ENCODE measurements around the gene CLEC4F. TPM values are rescaled to one million over a fixed set of nuclear protein-coding genes. Genes with fewer than 3 reads are reported as not detected.

CLEC4F gene
- total and polyA plus RNA-seq, 9 donors: 0.06 to 0.53 (median 0.13) TPM; not detected in 1

- H3K4me3 ChIP-seq (ENCODE audit: low read length): no peak overlapping the region
- WGBS (ENCODE audit: insufficient coverage): 88% methylated on average over 7 of the region's 10 CpGs
- H3K27me3 ChIP-seq (ENCODE audit: control insufficient read depth, insufficient read depth, low read length): peaks cover 2% of the 10 kb centered on the region
- no peaks in the 10 kb centered on the region for H3K36me3 ChIP-seq (ENCODE audit: control insufficient read depth, insufficient read depth, low read length)
- H3K9me3 ChIP-seq (replicated peaks; ENCODE audit: control insufficient read depth, low read depth, low read length): no peaks in the 10 kb centered on the region
- DNase-seq: no peak
- H3K27ac ChIP-seq (ENCODE audit: low read length): no peak overlapping the region
- no peaks in the 10 kb centered on the region for H3K4me1 ChIP-seq (ENCODE audit: control insufficient read depth, insufficient read depth, low read length)
Measured at GRCh38 chr2:70837980-70838925, 17.9 kb upstream of the CLEC4F start.

DNA sequence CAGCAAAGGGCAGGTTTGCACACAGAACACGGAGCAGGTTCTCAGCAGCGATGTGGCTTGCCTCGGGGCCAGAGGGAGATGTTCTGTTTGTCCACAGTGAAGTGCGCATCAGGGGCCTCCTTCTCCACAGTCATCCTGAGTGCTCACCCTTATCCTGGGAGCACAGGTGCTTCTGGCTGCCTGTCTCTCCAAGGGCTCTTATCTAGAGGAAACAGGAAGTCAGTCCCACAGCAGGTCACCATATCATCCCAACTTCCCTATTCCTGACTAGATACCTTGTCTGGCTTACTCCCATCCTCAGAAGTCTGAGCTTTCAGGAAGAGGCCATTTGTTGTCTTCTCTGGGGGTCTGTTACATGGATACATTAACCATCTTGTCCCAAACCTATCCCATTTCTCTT lies 15.2 kb upstream of the CLEC4F start, which contains the start of gene CD207:
Gene CD207, minus strand, starts transcription at position 174 of the 400 bp plus-strand sequence. Its CDS starts 40 bp downstream, at position 134.
- H3K4me3 ChIP-seq (ENCODE audit: low read length): no peak within 1 kb of the TSS
- no peak for DNase-seq
- H3K4me1 ChIP-seq (ENCODE audit: control insufficient read depth, insufficient read depth, low read length): peaks cover 3% of the 10 kb centered on the region
- H3K27me3 ChIP-seq (ENCODE audit: control insufficient read depth, insufficient read depth, low read length): peaks cover 7% of the 10 kb centered on the region
- no peaks in the 10 kb centered on the region for H3K36me3 ChIP-seq (ENCODE audit: control insufficient read depth, insufficient read depth, low read length)
- no peaks in the 10 kb centered on the region for H3K9me3 ChIP-seq (replicated peaks; ENCODE audit: control insufficient read depth, low read depth, low read length)
- WGBS (ENCODE audit: insufficient coverage): 88% methylated on average over 4 of the region's 4 CpGs
- no peak within 1 kb of the TSS for H3K27ac ChIP-seq (ENCODE audit: low read length)

- Histone ChIP-seq H3K4me3 (ENCODE audit: low read length) (no peak overlapping the region), H3K27me3 (ENCODE audit: control insufficient read depth, insufficient read depth, low read length) (peaks cover 7% of the 10 kb centered on the region), H3K9me3 (replicated peaks; ENCODE audit: control insufficient read depth, low read depth, low read length) (no peaks in the 10 kb centered on the region), H3K36me3 (ENCODE audit: control insufficient read depth, insufficient read depth, low read length) (no peaks in the 10 kb centered on the region), H3K4me1 (ENCODE audit: control insufficient read depth, insufficient read depth, low read length) (peaks cover 10% of the 10 kb centered on the region), H3K27ac (ENCODE audit: low read length) (no peak overlapping the region)
- 88% methylated on average over 2 of the region's 4 CpGs for WGBS (ENCODE audit: insufficient coverage)
- DNase-seq: no peak
Measured at GRCh38 chr2:70834881-70835280, 14.5 kb upstream of the CLEC4F start.

DNA sequence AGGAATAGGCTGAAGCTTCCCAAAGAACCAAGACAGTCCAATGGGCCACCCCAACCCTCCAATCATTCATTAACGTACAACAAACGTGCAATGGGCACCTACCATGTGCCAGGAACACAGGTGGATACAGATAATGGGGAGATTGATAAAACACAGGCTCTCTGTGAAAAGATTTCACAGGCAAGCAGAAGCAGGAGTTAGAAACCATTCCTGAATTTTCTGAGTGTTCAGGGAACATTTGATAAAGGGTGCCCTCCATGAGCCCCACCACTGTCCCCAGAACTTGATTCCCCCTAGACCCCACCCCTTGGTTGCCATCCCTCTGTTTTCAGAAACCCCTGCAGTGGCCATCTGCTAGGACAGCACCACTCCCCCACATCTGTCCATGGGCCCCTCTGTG lies 13.7 kb upstream of the CLEC4F start:
- no peaks in the 10 kb centered on the region for H3K9me3 ChIP-seq (replicated peaks; ENCODE audit: control insufficient read depth, low read depth, low read length)
- peaks cover 7% of the 10 kb centered on the region for H3K27me3 ChIP-seq (ENCODE audit: control insufficient read depth, insufficient read depth, low read length)
- no CpG with 5 or more reads among the region's 2 CpGs for WGBS (ENCODE audit: insufficient coverage)
- peaks cover 10% of the 10 kb centered on the region for H3K4me1 ChIP-seq (ENCODE audit: control insufficient read depth, insufficient read depth, low read length)
- no peak overlapping the region for H3K27ac ChIP-seq (ENCODE audit: low read length)
- H3K36me3 ChIP-seq (ENCODE audit: control insufficient read depth, insufficient read depth, low read length): no peaks in the 10 kb centered on the region
- no peak for DNase-seq
- H3K4me3 ChIP-seq (ENCODE audit: low read length): no peak overlapping the region

DNA sequence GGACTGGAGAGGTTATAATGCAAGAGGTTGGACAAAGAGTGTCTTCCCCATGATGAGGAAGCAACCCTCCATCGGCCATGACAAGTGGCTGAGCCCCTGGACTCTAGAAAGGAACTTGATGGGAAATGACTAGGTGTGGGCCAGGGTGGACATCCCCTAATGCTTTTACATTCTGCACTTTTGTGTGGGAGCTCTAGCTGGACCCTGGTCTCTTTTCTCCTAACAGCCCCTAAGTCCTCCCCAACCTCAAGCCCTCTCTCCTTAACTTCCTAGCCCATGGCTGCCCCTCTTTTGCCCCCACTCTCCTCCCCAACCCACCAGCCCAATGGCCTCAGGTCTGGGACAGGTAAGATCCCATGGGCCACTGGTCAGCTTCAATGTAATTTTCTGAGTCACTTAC lies 12.8 kb upstream of the CLEC4F start:
- Histone ChIP-seq H3K36me3 (ENCODE audit: control insufficient read depth, insufficient read depth, low read length) (no peaks in the 10 kb centered on the region), H3K27ac (ENCODE audit: low read length) (no peak overlapping the region), H3K4me1 (ENCODE audit: control insufficient read depth, insufficient read depth, low read length) (peaks cover 13% of the 10 kb centered on the region), H3K4me3 (ENCODE audit: low read length) (no peak overlapping the region), H3K9me3 (replicated peaks; ENCODE audit: control insufficient read depth, low read depth, low read length) (no peaks in the 10 kb centered on the region), H3K27me3 (ENCODE audit: control insufficient read depth, insufficient read depth, low read length) (peaks cover 7% of the 10 kb centered on the region)
- WGBS (ENCODE audit: insufficient coverage): 100% methylated on average over 1 of the region's 1 CpG
- DNase-seq: no peak

- WGBS (ENCODE audit: insufficient coverage): 100% methylated on average over 1 of the region's 2 CpGs
- H3K4me3 ChIP-seq (ENCODE audit: low read length): no peak overlapping the region
- H3K36me3 ChIP-seq (ENCODE audit: control insufficient read depth, insufficient read depth, low read length): no peaks in the 10 kb centered on the region
- H3K27ac ChIP-seq (ENCODE audit: low read length): no peak overlapping the region
- DNase-seq: no peak
- peaks cover 17% of the 10 kb centered on the region for H3K4me1 ChIP-seq (ENCODE audit: control insufficient read depth, insufficient read depth, low read length)
- H3K9me3 ChIP-seq (replicated peaks; ENCODE audit: control insufficient read depth, low read depth, low read length): no peaks in the 10 kb centered on the region
- peaks cover 7% of the 10 kb centered on the region for H3K27me3 ChIP-seq (ENCODE audit: control insufficient read depth, insufficient read depth, low read length)
Measured at GRCh38 chr2:70832386-70832785, 12.0 kb upstream of the CLEC4F start.

DNA sequence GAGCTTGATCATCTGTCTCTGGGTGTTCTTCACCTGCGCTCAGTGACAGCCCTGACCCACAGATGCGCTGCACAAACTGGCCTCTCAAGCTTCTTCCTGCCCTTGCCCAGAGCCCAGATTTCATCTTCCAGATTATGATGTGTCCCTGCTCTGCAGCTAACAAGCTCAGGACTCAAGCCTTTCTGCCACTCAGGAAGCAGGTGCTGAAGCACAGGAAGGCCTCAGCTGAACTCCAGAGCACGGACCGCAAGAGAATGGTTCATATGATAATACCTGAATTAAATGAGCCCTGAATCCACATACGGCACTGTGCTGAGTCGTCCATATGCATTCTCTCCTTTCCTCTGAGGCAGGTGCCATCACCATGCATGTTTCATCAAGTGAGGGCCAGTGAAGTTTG lies 11.5 kb upstream of the CLEC4F start:
- Histone ChIP-seq H3K27ac (ENCODE audit: low read length) (no peak overlapping the region), H3K4me3 (ENCODE audit: low read length) (no peak overlapping the region), H3K9me3 (replicated peaks; ENCODE audit: control insufficient read depth, low read depth, low read length) (no peaks in the 10 kb centered on the region), H3K36me3 (ENCODE audit: control insufficient read depth, insufficient read depth, low read length) (no peaks in the 10 kb centered on the region), H3K4me1 (ENCODE audit: control insufficient read depth, insufficient read depth, low read length) (peaks cover 17% of the 10 kb centered on the region), H3K27me3 (ENCODE audit: control insufficient read depth, insufficient read depth, low read length) (peaks cover 7% of the 10 kb centered on the region)
- WGBS (ENCODE audit: insufficient coverage): 70% methylated on average over 6 of the region's 6 CpGs
- DNase-seq: no peak

- Histone ChIP-seq H3K4me1 (ENCODE audit: control insufficient read depth, insufficient read depth, low read length) (peaks cover 17% of the 10 kb centered on the region), H3K4me3 (ENCODE audit: low read length) (no peak overlapping the region), H3K36me3 (ENCODE audit: control insufficient read depth, insufficient read depth, low read length) (no peaks in the 10 kb centered on the region), H3K27me3 (ENCODE audit: control insufficient read depth, insufficient read depth, low read length) (peaks cover 5% of the 10 kb centered on the region), H3K27ac (ENCODE audit: low read length) (no peak overlapping the region), H3K9me3 (replicated peaks; ENCODE audit: control insufficient read depth, low read depth, low read length) (no peaks in the 10 kb centered on the region)
- DNase-seq: peak; percentile 80
- 8% methylated on average over 5 of the region's 5 CpGs for WGBS (ENCODE audit: insufficient coverage)
Measured at GRCh38 chr2:70830366-70830765, 10.0 kb upstream of the CLEC4F start.

GRCh38 chr2:70829916-70830315 lies 9.5 kb upstream of the CLEC4F start:
- H3K27me3 ChIP-seq (ENCODE audit: control insufficient read depth, insufficient read depth, low read length): peaks cover 5% of the 10 kb centered on the region
- no peak overlapping the region for H3K27ac ChIP-seq (ENCODE audit: low read length)
- WGBS (ENCODE audit: insufficient coverage): no CpG with 5 or more reads among the region's 1 CpG

DNA sequence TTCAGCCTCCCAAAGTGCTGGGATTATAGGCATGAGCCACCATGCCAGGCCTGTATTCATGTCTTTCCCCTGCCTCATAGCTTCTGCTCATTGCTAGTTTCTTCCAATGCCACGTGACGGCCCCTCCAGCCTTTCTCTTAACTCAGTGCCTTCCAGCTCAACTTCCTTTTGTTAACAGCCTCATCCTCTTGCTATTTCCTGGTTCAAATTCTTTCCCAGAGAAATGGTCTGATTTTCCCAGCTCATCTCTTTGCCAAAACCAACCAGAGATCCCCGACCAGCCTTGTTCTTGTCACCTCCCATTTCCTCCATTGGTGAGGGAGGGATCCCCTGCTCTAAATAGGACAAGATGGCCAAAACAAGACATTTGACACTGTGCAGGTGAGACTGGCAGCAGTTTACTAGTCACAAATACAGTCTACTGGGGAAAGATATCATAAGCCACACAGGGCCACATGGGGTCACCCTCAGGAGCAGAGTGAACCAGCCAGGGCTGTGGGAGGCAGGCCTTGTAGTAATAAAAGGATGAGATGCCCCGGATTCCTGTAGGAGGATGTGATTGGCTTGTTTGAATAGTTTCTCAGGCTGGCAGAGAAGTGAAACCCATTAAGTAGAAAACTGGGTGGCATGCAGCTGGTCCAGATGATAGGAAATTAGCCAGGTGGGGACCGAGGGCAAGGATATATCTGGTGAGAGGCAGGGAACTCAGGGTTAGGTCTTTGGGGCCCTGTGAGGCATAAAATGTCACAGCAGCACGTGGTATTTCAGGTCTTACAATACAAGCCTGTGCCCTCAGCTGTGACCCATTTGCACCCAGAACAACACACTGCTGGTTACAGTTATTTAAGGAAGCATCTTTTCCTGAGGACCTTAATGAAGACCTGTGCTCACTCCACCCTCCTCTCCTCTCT lies 8.8 kb upstream of the CLEC4F start:
- Histone ChIP-seq H3K4me3 (ENCODE audit: low read length) (no peak overlapping the region), H3K27ac (ENCODE audit: low read length) (no peak overlapping the region), H3K27me3 (ENCODE audit: control insufficient read depth, insufficient read depth, low read length) (peaks cover 5% of the 10 kb centered on the region), H3K36me3 (ENCODE audit: control insufficient read depth, insufficient read depth, low read length) (no peaks in the 10 kb centered on the region), H3K4me1 (ENCODE audit: control insufficient read depth, insufficient read depth, low read length) (peaks cover 17% of the 10 kb centered on the region), H3K9me3 (replicated peaks; ENCODE audit: control insufficient read depth, low read depth, low read length) (no peaks in the 10 kb centered on the region)
- DNase-seq: peak; percentile 25
- WGBS (ENCODE audit: insufficient coverage): 58% methylated on average over 5 of the region's 6 CpGs

More at GRCh38 chr2:70829916-70830315, 9.5 kb upstream of the CLEC4F start:
- H3K36me3 ChIP-seq (ENCODE audit: control insufficient read depth, insufficient read depth, low read length): no peaks in the 10 kb centered on the region
- no peak overlapping the region for H3K4me3 ChIP-seq (ENCODE audit: low read length)
- H3K9me3 ChIP-seq (replicated peaks; ENCODE audit: control insufficient read depth, low read depth, low read length): no peaks in the 10 kb centered on the region
- DNase-seq: no peak
- H3K4me1 ChIP-seq (ENCODE audit: control insufficient read depth, insufficient read depth, low read length): peaks cover 17% of the 10 kb centered on the region
